HepG2 (cell line): Measurements from ENCODE around the gene ENG. TPM values are rescaled to one million over a fixed set of nuclear protein-coding genes. Genes with fewer than 3 reads are reported as not detected.

ENCODE experiments used
- CBX2 ChIP-seq, 2 experiments: fragments of 200-600 bp in 1 of 2; sonication (generic); formaldehyde crosslinking in 1 of 2; IDR thresholded peaks; 2 replicates each; pipeline versions ENCODE4 v1.7.0 to v1.8.1; 2018 to 2022; ENCODE audit warnings: low read depth in 2 of 2, low read length in 1 of 2, mild to moderate bottlenecking in 1 of 2, missing genetic modification reagents in 1 of 2
- CENPX ChIP-seq: sonication (generic); formaldehyde crosslinking; IDR thresholded peaks from 2 replicates; pipeline ENCODE4 v1.9.0; 2021; ENCODE audit warnings: mild to moderate bottlenecking, missing genetic modification reagents, moderate library complexity
- GZF1 ChIP-seq: sonication (generic); formaldehyde crosslinking; IDR thresholded peaks from 2 replicates; pipeline ENCODE4 v1.5.1; 2020; ENCODE audit warnings: mild to moderate bottlenecking, missing genetic modification reagents
- KDM1A ChIP-seq: IDR thresholded peaks from 2 replicates; pipeline ENCODE4 v1.6.1; 2016; ENCODE audit warnings: missing compliant biosample characterization
- KLF13 ChIP-seq: sonication (generic); formaldehyde crosslinking; IDR thresholded peaks from 2 replicates; pipeline ENCODE4 v1.4.0; 2020; ENCODE audit warnings: mild to moderate bottlenecking, missing genetic modification reagents
- MXD1 ChIP-seq: sonication (generic); formaldehyde crosslinking; IDR thresholded peaks from 2 replicates; pipeline ENCODE4 v1.4.0; 2020; ENCODE audit warnings: mild to moderate bottlenecking, missing genetic modification reagents
- NKX3-1 ChIP-seq: sonication (generic); formaldehyde crosslinking; IDR thresholded peaks from 2 replicates; pipeline ENCODE4 v1.5.0; 2020; ENCODE audit warnings: missing genetic modification reagents
- POLR2A ChIP-seq, 2 experiments: IDR thresholded peaks; 2 replicates each; pipeline ENCODE4 v1.6.1; 2011; ENCODE audit warnings: low read depth in 2 of 2, low read length in 2 of 2, mild to moderate bottlenecking in 1 of 2, moderate library complexity in 1 of 2; ENCODE audit not compliant: insufficient read depth in 1 of 2
- RELA ChIP-seq: sonication (generic); formaldehyde crosslinking; IDR thresholded peaks from 2 replicates; pipeline ENCODE4 v1.4.0; 2020; ENCODE audit warnings: missing genetic modification reagents
- TCF7L2 ChIP-seq: IDR thresholded peaks from 2 replicates; pipeline ENCODE4 v1.6.1; 2011; ENCODE audit warnings: mild to moderate bottlenecking, low read depth, low read length, moderate library complexity
- ZBED4 ChIP-seq: sonication (generic); formaldehyde crosslinking; IDR thresholded peaks from 2 replicates; pipeline ENCODE4 v1.4.0; 2020; ENCODE audit warnings: missing genetic modification reagents, borderline replicate concordance
- ZFAT ChIP-seq: sonication (generic); formaldehyde crosslinking; conservative IDR thresholded peaks from 2 replicates; pipeline ENCODE4 v1.8.1; 2023; ENCODE audit warnings: missing genetic modification reagents, inconsistent platforms
- ZFP82 ChIP-seq: sonication (generic); formaldehyde crosslinking; IDR thresholded peaks from 2 replicates; pipeline ENCODE4 v1.5.1; 2020; ENCODE audit warnings: mild to moderate bottlenecking, missing genetic modification reagents, borderline replicate concordance
- ZNF124 ChIP-seq: sonication (generic); formaldehyde crosslinking; IDR thresholded peaks from 2 replicates; pipeline ENCODE4 v1.4.0; 2020; ENCODE audit warnings: missing genetic modification reagents
- ZNF326 ChIP-seq: sonication (generic); formaldehyde crosslinking; IDR thresholded peaks from 2 replicates; pipeline ENCODE4 v1.4.0; 2020; ENCODE audit warnings: missing genetic modification reagents, borderline replicate concordance
- ZNF557 ChIP-seq: sonication (generic); formaldehyde crosslinking; IDR thresholded peaks from 2 replicates; pipeline ENCODE4 v1.4.0; 2020; ENCODE audit warnings: missing genetic modification reagents
- ZNF564 ChIP-seq: sonication (generic); formaldehyde crosslinking; IDR thresholded peaks from 2 replicates; pipeline ENCODE4 v1.8.1; 2023; ENCODE audit warnings: mild to moderate bottlenecking, missing genetic modification reagents
- ZNF589 ChIP-seq: sonication (generic); formaldehyde crosslinking; conservative IDR thresholded peaks from 2 replicates; pipeline ENCODE4 v1.8.0; 2022; ENCODE audit warnings: mild to moderate bottlenecking, moderate library complexity, missing genetic modification reagents
- ZNF746 ChIP-seq: sonication (generic); formaldehyde crosslinking; IDR thresholded peaks from 2 replicates; pipeline ENCODE4 v1.8.0; 2022; ENCODE audit warnings: mild to moderate bottlenecking, missing genetic modification reagents
- polyA plus RNA-seq, 8 experiments: library from polyadenylated mRNA; depleted of rRNA in 3 of 8; stranded (reverse) in 7 of 8; unstranded in 1 of 8; fragments of >200 nt; fragmentation: Illumina TruSeq in 4 of 8; extraction: Trizol in 4 of 8; gene quantifications; 2 replicates each; pipeline versions ENCODE4 v1.2.1 to v1.2.3, GENCODE V29; 2011 to 2016; ENCODE audit warnings: low read depth in 4 of 8, missing spikeins in 1 of 8, mixed read lengths in 1 of 8; ENCODE audit not compliant: insufficient read depth in 1 of 8
- total RNA-seq, 5 experiments: library from RNA; depleted of rRNA; stranded (reverse); fragments of >200 nt; fragmentation: Illumina TruSeq; extraction: Trizol; gene quantifications; 2 replicates each; pipeline ENCODE4 v1.2.3, GENCODE V29; 2016; ENCODE audit warnings: low read depth in 1 of 5
- TF ChIP-seq, protein P1 (sequence below): sonication (generic); formaldehyde crosslinking; IDR thresholded peaks from 2 replicates; pipeline ENCODE4 v1.4.0; 2020; ENCODE audit warnings: missing genetic modification reagents, borderline replicate concordance
- TF ChIP-seq, protein P2 (sequence below): IDR thresholded peaks from 2 replicates; pipeline ENCODE4 v1.6.1; 2018; ENCODE audit warnings: missing genetic modification reagents, mild to moderate bottlenecking, missing compliant biosample characterization
- TF ChIP-seq, protein P3 (sequence below): fragments of 450-650 bp; IDR thresholded peaks from 2 replicates; pipeline ENCODE4 v1.6.1; 2017

The ENG gene
- total and polyA plus RNA-seq, 2 of the 13 experiments (the other 11 are each of a cell fraction or from before 2014, with no cell fraction given): 0.02 to 1.1 TPM

DNA sequence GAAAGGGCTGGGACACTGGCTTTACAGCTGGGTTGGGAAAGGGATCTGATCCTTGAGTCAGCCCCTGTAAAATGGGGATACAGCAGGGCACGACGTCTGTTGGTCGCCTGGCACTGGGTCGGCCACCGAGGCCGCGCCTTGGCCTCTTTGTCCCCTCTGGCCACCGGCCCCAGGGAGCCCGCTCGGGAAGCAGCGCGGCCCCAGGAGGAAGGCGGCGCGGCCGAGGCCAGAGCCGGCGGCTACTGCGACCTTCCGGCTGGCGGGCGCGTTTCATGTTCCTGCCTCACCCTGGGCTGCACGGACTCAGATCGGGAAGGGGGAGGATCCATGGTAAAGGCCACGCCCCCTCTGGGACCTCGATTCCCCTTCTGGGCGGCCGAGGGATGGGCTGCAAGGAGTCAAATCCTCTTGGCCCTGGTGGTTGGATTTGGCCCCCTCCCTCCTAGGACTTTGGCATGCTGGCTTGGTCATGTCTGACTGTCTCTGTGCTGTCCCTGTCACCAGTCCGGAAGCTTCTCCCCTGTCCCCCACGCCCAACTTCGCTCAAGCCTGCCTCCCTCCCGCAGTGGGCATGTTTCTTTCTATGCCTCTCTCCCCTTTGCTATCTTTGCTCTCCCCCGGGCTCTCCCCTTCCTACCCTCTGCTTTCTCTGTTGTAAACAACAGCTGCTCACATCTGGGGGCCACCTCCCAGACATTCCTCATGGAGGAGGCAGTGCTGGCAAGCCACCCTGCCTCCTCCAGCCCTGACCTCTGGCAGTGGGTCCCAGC, 26.0 kb downstream of the ENG start (continued):
- TF ChIP-seq, protein P1, sequence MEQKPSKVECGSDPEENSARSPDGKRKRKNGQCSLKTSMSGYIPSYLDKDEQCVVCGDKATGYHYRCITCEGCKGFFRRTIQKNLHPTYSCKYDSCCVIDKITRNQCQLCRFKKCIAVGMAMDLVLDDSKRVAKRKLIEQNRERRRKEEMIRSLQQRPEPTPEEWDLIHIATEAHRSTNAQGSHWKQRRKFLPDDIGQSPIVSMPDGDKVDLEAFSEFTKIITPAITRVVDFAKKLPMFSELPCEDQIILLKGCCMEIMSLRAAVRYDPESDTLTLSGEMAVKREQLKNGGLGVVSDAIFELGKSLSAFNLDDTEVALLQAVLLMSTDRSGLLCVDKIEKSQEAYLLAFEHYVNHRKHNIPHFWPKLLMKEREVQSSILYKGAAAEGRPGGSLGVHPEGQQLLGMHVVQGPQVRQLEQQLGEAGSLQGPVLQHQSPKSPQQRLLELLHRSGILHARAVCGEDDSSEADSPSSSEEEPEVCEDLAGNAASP (CRISPR knock-in tag): no peak
- TF ChIP-seq, protein P2, sequence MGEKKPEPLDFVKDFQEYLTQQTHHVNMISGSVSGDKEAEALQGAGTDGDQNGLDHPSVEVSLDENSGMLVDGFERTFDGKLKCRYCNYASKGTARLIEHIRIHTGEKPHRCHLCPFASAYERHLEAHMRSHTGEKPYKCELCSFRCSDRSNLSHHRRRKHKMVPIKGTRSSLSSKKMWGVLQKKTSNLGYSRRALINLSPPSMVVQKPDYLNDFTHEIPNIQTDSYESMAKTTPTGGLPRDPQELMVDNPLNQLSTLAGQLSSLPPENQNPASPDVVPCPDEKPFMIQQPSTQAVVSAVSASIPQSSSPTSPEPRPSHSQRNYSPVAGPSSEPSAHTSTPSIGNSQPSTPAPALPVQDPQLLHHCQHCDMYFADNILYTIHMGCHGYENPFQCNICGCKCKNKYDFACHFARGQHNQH (CRISPR knock-in tag): peak; percentile 24
- TF ChIP-seq ZNF589 (CRISPR knock-in tag): no peak
- TF ChIP-seq ZBED4 (CRISPR knock-in tag): no peak
- TF ChIP-seq MXD1 (CRISPR knock-in tag): peak; percentile 21; the same call in 1 of the 2 replicates
- TF ChIP-seq RELA (CRISPR knock-in tag): no peak
- no peak for TF ChIP-seq ZFP82 (CRISPR knock-in tag)
- peak; percentile 54 to 76; a peak in 3 of 4 replicates for TF ChIP-seq POLR2A (IDR thresholded peaks at IDR 0.05; ENCODE audit: insufficient read depth in 1 of 2, low read depth in 2 of 2, low read length in 2 of 2)
- TF ChIP-seq TCF7L2: no peak
- no peak for TF ChIP-seq ZFAT (CRISPR knock-in tag)
- TF ChIP-seq NKX3-1: no peak
- 0 out of 2 replicates have a peak, but pooled peaks have one; percentile 18 for TF ChIP-seq ZNF564 (CRISPR knock-in tag)
- no peak for TF ChIP-seq ZNF746 (CRISPR knock-in tag)
- TF ChIP-seq ZNF124 (CRISPR knock-in tag): no peak
- TF ChIP-seq, protein P3, sequence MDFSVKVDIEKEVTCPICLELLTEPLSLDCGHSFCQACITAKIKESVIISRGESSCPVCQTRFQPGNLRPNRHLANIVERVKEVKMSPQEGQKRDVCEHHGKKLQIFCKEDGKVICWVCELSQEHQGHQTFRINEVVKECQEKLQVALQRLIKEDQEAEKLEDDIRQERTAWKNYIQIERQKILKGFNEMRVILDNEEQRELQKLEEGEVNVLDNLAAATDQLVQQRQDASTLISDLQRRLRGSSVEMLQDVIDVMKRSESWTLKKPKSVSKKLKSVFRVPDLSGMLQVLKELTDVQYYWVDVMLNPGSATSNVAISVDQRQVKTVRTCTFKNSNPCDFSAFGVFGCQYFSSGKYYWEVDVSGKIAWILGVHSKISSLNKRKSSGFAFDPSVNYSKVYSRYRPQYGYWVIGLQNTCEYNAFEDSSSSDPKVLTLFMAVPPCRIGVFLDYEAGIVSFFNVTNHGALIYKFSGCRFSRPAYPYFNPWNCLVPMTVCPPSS: no peak
- no peak for TF ChIP-seq CBX2 (IDR thresholded peaks at IDR 0.05; ENCODE audit: low read depth, low read length)
- TF ChIP-seq CBX2 (CRISPR knock-in tag; IDR thresholded peaks at IDR 0.05; ENCODE audit: low read depth): peak; percentile 77; the same call in 1 of the 2 replicates
- TF ChIP-seq ZNF557 (CRISPR knock-in tag): no peak
- no peak for TF ChIP-seq GZF1 (CRISPR knock-in tag)
- no peak for TF ChIP-seq CENPX (CRISPR knock-in tag)
- TF ChIP-seq KDM1A (CRISPR knock-in tag): no peak
- no peak for TF ChIP-seq KLF13 (CRISPR knock-in tag)
- no peak for TF ChIP-seq ZNF326 (CRISPR knock-in tag)
